Fibroblast of lung (primary cell): ENCODE data around the gene DCP1A.

ENCODE experiments used
- EZH2 ChIP-seq: IDR thresholded peaks from 2 replicates; pipeline ENCODE4 v1.5.1; 2012; ENCODE audit warnings: low read length, control low read depth, mild to moderate bottlenecking; ENCODE audit errors: missing control alignments
- TF ChIP-seq, protein P1 (sequence below), 2 donors: IDR thresholded peaks in 1 of 2; conservative IDR thresholded peaks in 1 of 2; 1 replicate in 1 of 2; 2 replicates in 1 of 2; pipeline ENCODE4 v1.5.1; 2011 to 2012; ENCODE audit warnings: low read length in 2 of 2, control low read depth in 1 of 2, inconsistent platforms in 1 of 2, low read depth in 1 of 2, mild to moderate bottlenecking in 1 of 2

DNA sequence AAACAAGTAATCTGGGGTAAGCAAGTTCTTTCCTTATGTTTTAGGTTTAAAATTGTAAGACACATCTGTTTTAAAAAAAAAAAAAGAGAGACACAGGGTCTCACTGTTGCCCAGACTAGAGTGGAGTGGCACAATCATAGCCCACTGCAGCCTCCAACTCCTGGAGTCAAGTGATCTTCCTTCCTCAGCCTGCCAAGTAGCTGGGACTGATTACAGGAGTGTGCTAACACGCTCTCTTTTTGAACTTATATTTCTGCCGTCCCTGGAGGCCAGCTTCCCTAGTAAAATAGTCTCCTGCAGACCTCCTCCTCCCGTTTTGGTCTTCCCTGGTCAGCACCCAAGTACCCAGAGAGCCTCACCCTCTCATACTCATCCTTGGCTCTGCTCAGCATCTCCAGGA, 35.5 kb downstream of the DCP1A start:
- TF ChIP-seq, protein P1, sequence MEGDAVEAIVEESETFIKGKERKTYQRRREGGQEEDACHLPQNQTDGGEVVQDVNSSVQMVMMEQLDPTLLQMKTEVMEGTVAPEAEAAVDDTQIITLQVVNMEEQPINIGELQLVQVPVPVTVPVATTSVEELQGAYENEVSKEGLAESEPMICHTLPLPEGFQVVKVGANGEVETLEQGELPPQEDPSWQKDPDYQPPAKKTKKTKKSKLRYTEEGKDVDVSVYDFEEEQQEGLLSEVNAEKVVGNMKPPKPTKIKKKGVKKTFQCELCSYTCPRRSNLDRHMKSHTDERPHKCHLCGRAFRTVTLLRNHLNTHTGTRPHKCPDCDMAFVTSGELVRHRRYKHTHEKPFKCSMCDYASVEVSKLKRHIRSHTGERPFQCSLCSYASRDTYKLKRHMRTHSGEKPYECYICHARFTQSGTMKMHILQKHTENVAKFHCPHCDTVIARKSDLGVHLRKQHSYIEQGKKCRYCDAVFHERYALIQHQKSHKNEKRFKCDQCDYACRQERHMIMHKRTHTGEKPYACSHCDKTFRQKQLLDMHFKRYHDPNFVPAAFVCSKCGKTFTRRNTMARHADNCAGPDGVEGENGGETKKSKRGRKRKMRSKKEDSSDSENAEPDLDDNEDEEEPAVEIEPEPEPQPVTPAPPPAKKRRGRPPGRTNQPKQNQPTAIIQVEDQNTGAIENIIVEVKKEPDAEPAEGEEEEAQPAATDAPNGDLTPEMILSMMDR (conservative IDR thresholded peaks at IDR 0.05 in 1 of 2, IDR thresholded peaks at IDR 0.05 in 1 of 2; ENCODE audit: low read depth in 1 of 2, low read length in 2 of 2) = no peak
- no peak for TF ChIP-seq EZH2
